SK-N-MC (cell line): ENCODE measurements around the gene TBC1D12.

ENCODE experiments used
- EZH2 ChIP-seq: fragments of 200-600 bp; sonication (generic); IDR thresholded peaks from one replicate; pipeline ENCODE4 v1.6.1; 2017; ENCODE audit warnings: antibody characterized with exemption
- FOXP2 ChIP-seq: optimal IDR thresholded peaks from 2 replicates; pipeline ENCODE3; 2011; ENCODE audit warnings: mild to moderate bottlenecking, moderate library complexity; ENCODE audit not compliant: insufficient read depth; ENCODE audit errors: extremely low read length, control extremely low read depth
- POLR2AphosphoS5 ChIP-seq: IDR thresholded peaks from 2 replicates; pipeline ENCODE4 v1.6.1; 2012; ENCODE audit warnings: mild to moderate bottlenecking, low read depth, low read length, borderline replicate concordance

GRCh38 chr10:94402843-94403379 lies 570 bp downstream of the TBC1D12 start:
- TF ChIP-seq POLR2AphosphoS5 (no peak), EZH2 (no peak), FOXP2 (no peak)
